ENCODE measurements around the gene COL4A5. TPM values are rescaled to one million over a fixed set of nuclear protein-coding genes. Genes with fewer than 3 reads are reported as not detected.

The COL4A5 gene
- total RNA-seq, 1 donor: 23.2 TPM

GRCh38 chrX:108610141-108610540, 170.5 kb downstream of the COL4A5 start:
- H3K4me3 ChIP-seq (ENCODE audit: low read depth, low read length): no peak overlapping the region
- peak; percentile 25 for DNase-seq (ENCODE audit: low read depth)
- no peak for TF ChIP-seq CTCF (IDR thresholded peaks at IDR 0.05; ENCODE audit: insufficient read depth, low read length)

- peak; percentile 2 for DNase-seq (ENCODE audit: low read depth)
- no peak overlapping the region for H3K4me3 ChIP-seq (ENCODE audit: low read depth, low read length)
- no peak for TF ChIP-seq CTCF (IDR thresholded peaks at IDR 0.05; ENCODE audit: insufficient read depth, low read length)
Observed at GRCh38 chrX:108614616-108615015, 175.0 kb downstream of the COL4A5 start.

- no peak for DNase-seq (ENCODE audit: low read depth)
- H3K4me3 ChIP-seq (ENCODE audit: low read depth, low read length): no peak overlapping the region
Observed at GRCh38 chrX:108640817-108641216, 201.2 kb downstream of the COL4A5 start.

GRCh38 chrX:108641589-108642272, 202.1 kb downstream of the COL4A5 start:
- no peak overlapping the region for H3K4me3 ChIP-seq (ENCODE audit: low read depth, low read length)
- no peak for TF ChIP-seq CTCF (IDR thresholded peaks at IDR 0.05; ENCODE audit: insufficient read depth, low read length)
- DNase-seq (ENCODE audit: low read depth): no peak

More at GRCh38 chrX:108640817-108641216, 201.2 kb downstream of the COL4A5 start:
- TF ChIP-seq CTCF (IDR thresholded peaks at IDR 0.05; ENCODE audit: insufficient read depth, low read length): no peak

- no peak for TF ChIP-seq CTCF (IDR thresholded peaks at IDR 0.05; ENCODE audit: insufficient read depth, low read length)
- no peak overlapping the region for H3K4me3 ChIP-seq (ENCODE audit: low read depth, low read length)
- no peak for DNase-seq (ENCODE audit: low read depth)
Observed at GRCh38 chrX:108642273-108642628, 202.6 kb downstream of the COL4A5 start.

- no peak for TF ChIP-seq CTCF (IDR thresholded peaks at IDR 0.05; ENCODE audit: insufficient read depth, low read length)
- DNase-seq (ENCODE audit: low read depth): peak; percentile 2
- H3K4me3 ChIP-seq (ENCODE audit: low read depth, low read length): no peak overlapping the region
Observed at GRCh38 chrX:108664701-108665100, 225.1 kb downstream of the COL4A5 start.

- H3K4me3 ChIP-seq (ENCODE audit: low read depth, low read length): no peak overlapping the region
- TF ChIP-seq CTCF (IDR thresholded peaks at IDR 0.05; ENCODE audit: insufficient read depth, low read length): no peak
- no peak for DNase-seq (ENCODE audit: low read depth)
Observed at GRCh38 chrX:108666101-108666500, 226.5 kb downstream of the COL4A5 start.

Measured in fibroblast of the aortic adventitia (primary cell).